GM23338 (cell line): ENCODE measurements around the gene EDIL3. TPM values are rescaled to one million over a fixed set of nuclear protein-coding genes. Genes with fewer than 3 reads are reported as not detected.

ENCODE experiments used
- ATAC-seq: fragments of 200-7000 bp; cut with Tn5 transposase; 3 replicates; pipeline ENCODE4 v1.9.1; 2020
- DNase-seq: peaks from one replicate; pipeline ENCODE4 v3.0.0-alpha.2; 2015; ENCODE audit warnings: low spot score
- H2AFZ ChIP-seq: fragments of 200-600 bp; sonication (generic); 2 replicates; pipeline ENCODE4 v1.8.0; 2016; ENCODE audit warnings: antibody characterized with exemption, mild to moderate bottlenecking, moderate library complexity
- H3F3A ChIP-seq: fragments of 200-600 bp; sonication (generic); replicated peaks from 2 replicates; pipeline ENCODE4 v1.8.0; 2017; ENCODE audit warnings: antibody characterized with exemption, mixed run types, low read depth
- H3K27ac ChIP-seq: fragments of 200-600 bp; sonication (generic); 2 replicates; pipeline ENCODE4 v1.6.1; 2016; ENCODE audit warnings: low read depth
- H3K27me3 ChIP-seq: fragments of 200-600 bp; sonication (generic); 2 replicates; pipeline ENCODE4 v1.8.0; 2016; ENCODE audit warnings: mild to moderate bottlenecking, mixed run types, moderate library complexity; ENCODE audit not compliant: insufficient read depth
- H3K36me3 ChIP-seq: fragments of 200-600 bp; sonication (generic); 2 replicates; pipeline ENCODE4 v1.8.0; 2016; ENCODE audit warnings: mild to moderate bottlenecking; ENCODE audit not compliant: insufficient read depth
- H3K4me1 ChIP-seq: fragments of 200-600 bp; sonication (generic); 2 replicates; pipeline ENCODE4 v1.8.0; 2016; ENCODE audit warnings: mild to moderate bottlenecking, moderate library complexity; ENCODE audit not compliant: insufficient read depth
- H3K4me2 ChIP-seq: fragments of 200-600 bp; sonication (generic); 2 replicates; pipeline ENCODE4 v1.7.1; 2017; ENCODE audit warnings: mixed run types
- H3K4me3 ChIP-seq: fragments of 200-600 bp; sonication (generic); 2 replicates; pipeline ENCODE4 v1.6.1; 2016; ENCODE audit warnings: mixed run types
- H3K79me2 ChIP-seq: fragments of 200-600 bp; sonication (generic); replicated peaks from 2 replicates; pipeline ENCODE4 v1.8.0; 2017; ENCODE audit warnings: mild to moderate bottlenecking; ENCODE audit not compliant: insufficient read depth
- H3K9me2 ChIP-seq: fragments of 200-600 bp; sonication (generic); 2 replicates; pipeline ENCODE4 v1.8.0; 2017; ENCODE audit not compliant: insufficient read depth
- H4K20me1 ChIP-seq: fragments of 200-600 bp; sonication (generic); replicated peaks from 2 replicates; pipeline ENCODE4 v1.8.0; 2017; ENCODE audit warnings: mild to moderate bottlenecking; ENCODE audit not compliant: insufficient read depth
- H3K27ac Mint-ChIP-seq: 2 replicates; pipeline ENCODE4 v1.8.0; 2020; ENCODE audit warnings: inconsistent platforms, mild to moderate bottlenecking, moderate library complexity, mixed read lengths
- H3K27me3 Mint-ChIP-seq: 3 replicates; pipeline ENCODE4 v1.8.0; 2022; ENCODE audit warnings: low read depth, mild to moderate bottlenecking, moderate library complexity, mixed read lengths, inconsistent platforms; ENCODE audit not compliant: insufficient read depth, poor library complexity
- H3K36me3 Mint-ChIP-seq: 3 replicates; pipeline ENCODE4 v1.8.0; 2021; ENCODE audit warnings: low read depth, mild to moderate bottlenecking, inconsistent platforms, moderate library complexity, mixed read lengths
- H3K4me1 Mint-ChIP-seq: 3 replicates; pipeline ENCODE4 v1.8.0; 2020; ENCODE audit warnings: mild to moderate bottlenecking, inconsistent platforms, mixed read lengths
- H3K4me3 Mint-ChIP-seq: 3 replicates; pipeline ENCODE4 v1.8.0; 2021; ENCODE audit warnings: moderate library complexity, mild to moderate bottlenecking, inconsistent platforms, mixed read lengths
- H3K9me3 Mint-ChIP-seq: 3 replicates; pipeline ENCODE4 v1.8.0; 2020; ENCODE audit warnings: moderate library complexity, mild to moderate bottlenecking, inconsistent platforms, mixed read lengths
- CREB1 ChIP-seq: fragments of 250-450 bp; sonication (Bioruptor Pico); IDR thresholded peaks from 2 replicates; pipeline ENCODE4 v1.5.0; 2020; ENCODE audit warnings: low read depth, mild to moderate bottlenecking, moderate library complexity
- EZH2 ChIP-seq: fragments of 200-600 bp; sonication (generic); IDR thresholded peaks from one replicate; pipeline ENCODE4 v1.8.0; 2017; ENCODE audit warnings: antibody characterized with exemption, mild to moderate bottlenecking, low read depth; ENCODE audit not compliant: unreplicated experiment
- EZH2phosphoT487 ChIP-seq: fragments of 200-600 bp; sonication (generic); IDR thresholded peaks from one replicate; pipeline ENCODE4 v1.8.1; 2018; ENCODE audit warnings: antibody characterized with exemption; ENCODE audit not compliant: unreplicated experiment
- NANOG ChIP-seq: IDR thresholded peaks from 2 replicates; pipeline ENCODE4 v1.6.1; 2016; ENCODE audit warnings: antibody characterized with exemption, borderline replicate concordance
- POLR2AphosphoS5 ChIP-seq: IDR thresholded peaks from 2 replicates; pipeline ENCODE4 v1.6.1; 2016; ENCODE audit warnings: antibody characterized with exemption, low read depth
- STAT1 ChIP-seq: IDR thresholded peaks from one replicate; pipeline ENCODE4 v1.6.1; 2016; ENCODE audit warnings: antibody characterized with exemption; ENCODE audit not compliant: unreplicated experiment
- ZNF114 ChIP-seq: fragments of 250-450 bp; sonication (Bioruptor Pico); IDR thresholded peaks from 2 replicates; pipeline ENCODE4 v1.5.0; 2020; ENCODE audit warnings: mild to moderate bottlenecking, moderate library complexity
- ZNF331 ChIP-seq: fragments of 250-450 bp; sonication (Bioruptor Pico); IDR thresholded peaks from 2 replicates; pipeline ENCODE4 v1.5.0; 2020; ENCODE audit warnings: low read depth, mild to moderate bottlenecking, moderate library complexity
- ZNF462 ChIP-seq: fragments of 250-450 bp; sonication (Bioruptor Pico); IDR thresholded peaks from 2 replicates; pipeline ENCODE4 v1.5.0; 2020; ENCODE audit warnings: mild to moderate bottlenecking, moderate library complexity
- polyA plus RNA-seq: library from polyadenylated mRNA; unstranded; fragments of >200 nt; fragmentation: Nextera tagmentation; extraction: Ambion mirVana; gene quantifications from 2 replicates; pipeline ENCODE4 v1.2.1, GENCODE V29; 2016
- total RNA-seq: library from RNA; depleted of rRNA; stranded (reverse); fragments of >200 nt; shearing (Covaris generic); gene quantifications from 2 replicates; pipeline ENCODE4 v1.2.3, GENCODE V29; 2014

Gene EDIL3
- total and polyA plus RNA-seq, 2 experiments from 2014 or later: 43.3 to 61.9 TPM

- no peak for TF ChIP-seq ZNF462 (CRISPR knock-in tag)
- no peak for TF ChIP-seq EZH2
- TF ChIP-seq CREB1 (CRISPR knock-in tag): no peak
- no peak for TF ChIP-seq NANOG
- no peak for TF ChIP-seq ZNF114 (CRISPR knock-in tag)
- TF ChIP-seq POLR2AphosphoS5: no peak
Measured at GRCh38 chr5:84184857-84185256, 199.8 kb downstream of the EDIL3 start (continued).

GRCh38 chr5:84181093-84181492, 203.6 kb downstream of the EDIL3 start:
- DNase-seq (no peak), ATAC-seq (no peak)
- H3K4me1 ChIP-seq: no peaks in the 10 kb centered on the region
- Mint-ChIP-seq H3K27ac (0 out of 2 replicates have a peak overlapping the region, but pooled peaks have one; percentile 26), H3K27me3 (peaks cover 2% of the 10 kb centered on the region), H3K4me3 (no peak overlapping the region), H3K4me1 (peaks cover 5% of the 10 kb centered on the region; the same call in 1 of the 3 replicates), H3K9me3 (no peaks in the 10 kb centered on the region), H3K36me3 (no peaks in the 10 kb centered on the region)
- H3F3A ChIP-seq: no peaks in the 10 kb centered on the region
- no peaks in the 10 kb centered on the region for H3K27me3 ChIP-seq
- H3K4me2 ChIP-seq: no peak overlapping the region
- no peaks in the 10 kb centered on the region for H3K9me2 ChIP-seq
- H3K36me3 ChIP-seq: no peaks in the 10 kb centered on the region
- H3K79me2 ChIP-seq: no peaks in the 10 kb centered on the region
- H3K27ac ChIP-seq: no peak overlapping the region
- H2AFZ ChIP-seq: no peak overlapping the region
- no peak overlapping the region for H3K4me3 ChIP-seq
- no peaks in the 10 kb centered on the region for H4K20me1 ChIP-seq
- TF ChIP-seq CREB1 (CRISPR knock-in tag) (no peak), STAT1 (no peak), EZH2phosphoT487 (no peak), ZNF462 (CRISPR knock-in tag) (no peak), POLR2AphosphoS5 (no peak), ZNF331 (CRISPR knock-in tag) (no peak)
